COLO829 (cell line): ENCODE results near the gene TPCN2.

Source experiments
- DNase-seq: peaks from one replicate; pipeline ENCODE4 v3.0.0; 2012; ENCODE audit warnings: low spot score

TPCN2 gene

GRCh38 chr11:69010964-69011623 is 37.6 kb upstream of the TPCN2 start:
- DNase-seq = peak; percentile 32

GRCh38 chr11:69011624-69012091 is 37.1 kb upstream of the TPCN2 start:
- DNase-seq = no peak

GRCh38 chr11:69012092-69013008 is 36.4 kb upstream of the TPCN2 start:
- DNase-seq = no peak

- no peak for DNase-seq
Observed at GRCh38 chr11:69013009-69013951, 35.5 kb upstream of the TPCN2 start, which contains the start of gene MRGPRF. TSS of gene MRGPRF (minus strand) at chr11:69013246. CDS start at chr11:69009901, 3,345 bp downstream.

- DNase-seq = no peak
Observed at GRCh38 chr11:69014084-69014851, 34.5 kb upstream of the TPCN2 start.

GRCh38 chr11:69014898-69015549 is 33.7 kb upstream of the TPCN2 start:
- DNase-seq = no peak

- no peak for DNase-seq
Observed at GRCh38 chr11:69017951-69018350, 30.8 kb upstream of the TPCN2 start.

GRCh38 chr11:69018924-69019323 is 29.8 kb upstream of the TPCN2 start:
- DNase-seq = no peak

- DNase-seq = no peak
Observed at GRCh38 chr11:69022260-69022659, 26.5 kb upstream of the TPCN2 start.

GRCh38 chr11:69024509-69024908 is 24.2 kb upstream of the TPCN2 start:
- no peak for DNase-seq

GRCh38 chr11:69027704-69028372 is 20.9 kb upstream of the TPCN2 start:
- DNase-seq = no peak

GRCh38 chr11:69030301-69030700 is 18.4 kb upstream of the TPCN2 start:
- no peak for DNase-seq

GRCh38 chr11:69032833-69033232 is 15.9 kb upstream of the TPCN2 start:
- no peak for DNase-seq

- DNase-seq = no peak
Observed at GRCh38 chr11:69033431-69033830, 15.3 kb upstream of the TPCN2 start.

- no peak for DNase-seq
Observed at GRCh38 chr11:69034123-69034867, 14.4 kb upstream of the TPCN2 start.

- DNase-seq = no peak
Observed at GRCh38 chr11:69035150-69035945, 13.4 kb upstream of the TPCN2 start.

GRCh38 chr11:69035946-69036340 is 12.8 kb upstream of the TPCN2 start:
- no peak for DNase-seq

- DNase-seq = no peak
Observed at GRCh38 chr11:69037074-69037473, 11.7 kb upstream of the TPCN2 start.

GRCh38 chr11:69037544-69037943 is 11.2 kb upstream of the TPCN2 start:
- DNase-seq = no peak
